SU-DHL-6 (cell line): ENCODE measurements around the gene DLX4.

ENCODE experiments used
- H2AFZ ChIP-seq: fragments of 200-600 bp; sonication (generic); 2 replicates; pipeline ENCODE4 v1.6.1; 2014; ENCODE audit warnings: low read depth, mild to moderate bottlenecking, moderate library complexity, mixed read lengths, antibody characterized with exemption, low read length; ENCODE audit not compliant: severe bottlenecking
- H3F3A ChIP-seq: fragments of 200-600 bp; shearing (Covaris generic); 2 replicates; pipeline ENCODE4 v1.6.0; 2016; ENCODE audit warnings: antibody characterized with exemption, mild to moderate bottlenecking; ENCODE audit not compliant: insufficient read depth
- H3K27ac ChIP-seq: fragments of 200-600 bp; sonication (generic); 2 replicates; pipeline ENCODE4 v1.5.1; 2016; ENCODE audit warnings: low read depth, mild to moderate bottlenecking, low read length, moderate library complexity, mixed read lengths
- H3K27me3 ChIP-seq: fragments of 200-600 bp; sonication (generic), shearing (Covaris generic); 2 replicates; pipeline ENCODE4 v1.6.0; 2014; ENCODE audit warnings: mild to moderate bottlenecking, low read length
- H3K36me3 ChIP-seq: fragments of 200-600 bp; sonication (generic); 2 replicates; pipeline ENCODE4 v1.6.1; 2014; ENCODE audit warnings: mild to moderate bottlenecking, low read length, mixed read lengths
- H3K4me2 ChIP-seq: fragments of 300-600, 200-600 bp; shearing (Covaris generic), sonication (generic); 2 replicates; pipeline ENCODE4 v1.6.0; 2014; ENCODE audit warnings: low read length, low read depth, mild to moderate bottlenecking; ENCODE audit not compliant: poor library complexity, severe bottlenecking
- H3K4me3 ChIP-seq: fragments of 200-600 bp; sonication (generic); 2 replicates; pipeline ENCODE4 v1.5.1; 2014; ENCODE audit warnings: antibody characterized with exemption, low read length, mild to moderate bottlenecking, mixed read lengths; ENCODE audit not compliant: insufficient read depth, poor library complexity, severe bottlenecking
- H3K79me2 ChIP-seq: fragments of 200-600 bp; sonication (generic); 2 replicates; pipeline ENCODE4 v1.6.1; 2014; ENCODE audit warnings: mild to moderate bottlenecking, low read length, moderate library complexity; ENCODE audit not compliant: insufficient read depth
- H3K9ac ChIP-seq: fragments of 200-600 bp; sonication (generic); 2 replicates; pipeline ENCODE4 v1.7.0; 2014; ENCODE audit warnings: mild to moderate bottlenecking, low read length
- H3K9me2 ChIP-seq: fragments of 200-600 bp; sonication (generic); replicated peaks from 2 replicates; pipeline ENCODE4 v1.6.1; 2014; ENCODE audit warnings: low read length; ENCODE audit not compliant: insufficient read depth
- H3K9me3 ChIP-seq: fragments of 200-600 bp; sonication (generic); 2 replicates; pipeline ENCODE4 v1.6.1; 2014; ENCODE audit warnings: low read length, mixed read lengths; ENCODE audit not compliant: insufficient read depth
- H4K20me1 ChIP-seq: fragments of 200-600 bp; sonication (generic); 2 replicates; pipeline ENCODE4 v1.6.1; 2014; ENCODE audit warnings: low read depth, mild to moderate bottlenecking, antibody characterized with exemption, low read length, moderate library complexity, mixed read lengths
- CTCF ChIP-seq: fragments of 200-600 bp; sonication (generic); IDR thresholded peaks from one replicate; pipeline ENCODE4 v1.5.1; 2017; ENCODE audit warnings: antibody characterized with exemption, mild to moderate bottlenecking, low read length, moderate library complexity; ENCODE audit not compliant: insufficient read depth, poor library complexity, severe bottlenecking
- EZH2phosphoT487 ChIP-seq: fragments of 200-600 bp; sonication (generic), shearing (Covaris generic); conservative IDR thresholded peaks from 2 replicates; pipeline ENCODE4 v1.6.1; 2018; ENCODE audit warnings: mild to moderate bottlenecking, antibody characterized with exemption, low read length, moderate library complexity, mixed read lengths

The DLX4 gene

GRCh38 chr17:49930880-49931279 is 38.1 kb upstream of the DLX4 start:
- H3K27me3 ChIP-seq: no peaks in the 10 kb centered on the region

GRCh38 chr17:49931416-49932137 is 37.4 kb upstream of the DLX4 start:
- H3K27ac ChIP-seq: no peak overlapping the region
- no peaks in the 10 kb centered on the region for H3K9me2 ChIP-seq
- H3K79me2 ChIP-seq: no peaks in the 10 kb centered on the region
- H3K9ac ChIP-seq: no peak overlapping the region
- no peaks in the 10 kb centered on the region for H3K27me3 ChIP-seq
- H3K36me3 ChIP-seq: no peaks in the 10 kb centered on the region
- no peaks in the 10 kb centered on the region for H3K9me3 ChIP-seq
- no peak overlapping the region for H3K4me3 ChIP-seq
- no peaks in the 10 kb centered on the region for H3F3A ChIP-seq
- TF ChIP-seq CTCF: no peak
- TF ChIP-seq EZH2phosphoT487: no peak
- H2AFZ ChIP-seq: no peak overlapping the region
- H4K20me1 ChIP-seq: no peaks in the 10 kb centered on the region
- no peak overlapping the region for H3K4me2 ChIP-seq

More at GRCh38 chr17:49930880-49931279, 38.1 kb upstream of the DLX4 start:
- no peak overlapping the region for H2AFZ ChIP-seq
- no peaks in the 10 kb centered on the region for H3K36me3 ChIP-seq
- no peak overlapping the region for H3K9ac ChIP-seq
- no peaks in the 10 kb centered on the region for H3K9me3 ChIP-seq
- no peak overlapping the region for H3K4me2 ChIP-seq
- no peak overlapping the region for H3K27ac ChIP-seq
- no peaks in the 10 kb centered on the region for H3F3A ChIP-seq
- H3K4me3 ChIP-seq: no peak overlapping the region
- no peaks in the 10 kb centered on the region for H3K79me2 ChIP-seq
- no peaks in the 10 kb centered on the region for H3K9me2 ChIP-seq
- TF ChIP-seq EZH2phosphoT487: no peak
- TF ChIP-seq CTCF: no peak
- H4K20me1 ChIP-seq: no peaks in the 10 kb centered on the region

GRCh38 chr17:49932138-49932723 is 36.8 kb upstream of the DLX4 start:
- no peaks in the 10 kb centered on the region for H3F3A ChIP-seq
- H2AFZ ChIP-seq: no peak overlapping the region
- no peak overlapping the region for H3K27ac ChIP-seq
- H3K9me3 ChIP-seq: no peaks in the 10 kb centered on the region
- H3K9ac ChIP-seq: no peak overlapping the region
- no peaks in the 10 kb centered on the region for H3K36me3 ChIP-seq
- H3K9me2 ChIP-seq: no peaks in the 10 kb centered on the region
- no peak overlapping the region for H3K4me3 ChIP-seq
- no peaks in the 10 kb centered on the region for H4K20me1 ChIP-seq
- H3K4me2 ChIP-seq: no peak overlapping the region
- H3K27me3 ChIP-seq: no peaks in the 10 kb centered on the region
- H3K79me2 ChIP-seq: no peaks in the 10 kb centered on the region
- TF ChIP-seq CTCF (no peak), EZH2phosphoT487 (no peak)
